HG02884 (cell line): Measurements from ENCODE around the gene CKS2.

Experiments used
- ATAC-seq: cut with Tn5 transposase; IDR thresholded peaks from one replicate; pipeline ENCODE4 v1.9.1; 2021; ENCODE audit warnings: mild to moderate bottlenecking, moderate library complexity; ENCODE audit not compliant: unreplicated experiment

CKS2 gene

DNA sequence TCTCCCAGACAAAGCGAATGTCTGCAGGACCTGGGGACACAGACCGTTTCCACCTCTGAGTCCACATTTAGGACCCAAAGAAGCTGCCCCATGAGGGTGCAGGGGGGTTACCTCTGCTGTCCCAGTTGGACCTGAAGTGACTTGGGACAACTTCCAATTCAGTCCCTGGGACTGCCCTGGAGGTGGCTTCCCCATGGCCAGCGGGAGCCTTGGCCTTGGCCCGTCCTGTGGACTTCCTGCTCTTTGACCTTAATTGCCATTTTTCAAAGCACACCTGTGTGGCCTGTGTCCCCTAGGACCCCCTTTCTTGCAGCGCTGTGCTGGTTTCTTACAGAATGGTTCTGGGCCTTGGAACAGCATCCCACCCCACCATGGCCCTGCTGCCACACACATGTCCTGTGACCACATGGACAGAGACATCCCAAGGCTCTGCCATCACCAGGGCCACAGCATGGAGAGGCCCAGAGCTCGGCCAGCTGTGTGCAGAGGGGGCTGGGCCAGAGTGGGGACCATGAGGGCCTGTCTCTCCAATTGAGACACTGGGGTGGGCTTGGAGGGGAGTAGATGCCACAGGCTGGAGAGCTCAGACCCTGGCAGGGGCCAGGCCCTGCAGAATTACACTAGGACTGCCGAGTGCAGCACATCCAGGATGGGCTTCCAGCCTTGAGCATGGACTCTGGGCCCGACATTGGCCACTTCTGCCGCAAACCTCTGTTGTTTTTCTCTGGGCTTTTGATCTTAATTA, 53.1 kb downstream of the CKS2 start:
- ATAC-seq = no peak

DNA sequence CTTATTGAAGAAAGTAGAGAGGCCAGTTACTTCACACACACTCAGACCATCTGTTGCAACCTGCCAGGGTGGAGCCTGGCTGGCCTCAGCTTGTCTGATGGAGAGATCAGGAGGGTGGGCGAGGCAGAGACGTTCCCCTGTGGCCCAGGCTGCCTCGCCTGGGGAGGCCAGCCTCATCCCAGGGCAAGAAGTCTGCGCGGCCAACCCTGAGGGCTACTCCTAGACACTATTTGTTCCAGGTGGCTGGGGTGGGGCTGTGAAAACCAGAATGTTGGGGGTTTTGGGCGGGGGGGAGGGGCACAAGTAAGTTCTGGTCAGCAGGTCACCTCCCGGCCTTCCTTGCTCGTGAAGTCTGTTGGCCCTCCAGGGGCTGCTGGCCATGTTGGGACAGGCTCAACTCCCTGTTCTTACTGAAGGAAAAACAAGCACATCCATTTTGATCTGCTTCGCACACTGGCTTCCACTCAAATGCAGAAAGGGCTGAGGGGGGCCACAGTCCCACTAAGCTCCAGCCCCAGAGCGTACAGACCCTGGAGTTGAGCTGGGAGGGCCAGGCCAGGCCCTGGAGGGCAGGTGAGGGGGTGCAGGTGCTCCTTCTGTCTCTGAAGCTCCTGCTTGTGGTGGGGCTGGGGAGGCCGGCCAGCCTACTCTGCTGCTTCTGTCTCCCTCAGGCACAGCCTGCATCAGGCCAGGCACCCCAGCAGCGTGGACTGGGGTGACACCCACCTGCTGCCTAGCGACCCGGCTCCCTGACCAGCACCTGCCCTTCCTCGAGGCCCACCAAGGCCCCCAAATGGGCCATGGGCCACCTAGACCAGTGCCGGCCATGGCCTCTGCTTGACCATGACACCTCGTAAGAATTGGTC, 53.9 kb downstream of the CKS2 start:
- ATAC-seq = no peak

DNA sequence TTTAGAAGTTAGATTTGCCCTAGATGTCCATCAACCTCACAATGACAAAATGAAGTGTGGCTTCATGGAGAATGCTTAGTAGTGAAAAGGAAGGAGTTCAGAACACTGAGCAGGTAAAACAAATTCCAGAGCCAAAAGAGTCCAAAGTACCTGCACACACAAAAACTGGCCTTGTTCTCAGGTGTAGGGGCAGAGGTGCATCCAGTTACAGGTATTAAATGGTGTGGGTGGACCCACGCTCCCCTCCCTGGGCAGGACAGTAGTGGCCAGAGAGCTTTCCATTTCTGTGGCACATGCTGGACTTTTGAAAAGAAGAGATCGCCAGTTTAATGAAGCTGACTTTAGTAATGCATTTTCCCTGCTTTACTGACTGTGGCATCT, 54.5 kb downstream of the CKS2 start:
- no peak for ATAC-seq
